ENCODE data around the gene MEAK7.
"Not testable (repeated sequence)": the region's sequence is repeated elsewhere in the genome, so short reads cannot be mapped to it uniquely, and the experiment has no call there.

Gene MEAK7

DNA sequence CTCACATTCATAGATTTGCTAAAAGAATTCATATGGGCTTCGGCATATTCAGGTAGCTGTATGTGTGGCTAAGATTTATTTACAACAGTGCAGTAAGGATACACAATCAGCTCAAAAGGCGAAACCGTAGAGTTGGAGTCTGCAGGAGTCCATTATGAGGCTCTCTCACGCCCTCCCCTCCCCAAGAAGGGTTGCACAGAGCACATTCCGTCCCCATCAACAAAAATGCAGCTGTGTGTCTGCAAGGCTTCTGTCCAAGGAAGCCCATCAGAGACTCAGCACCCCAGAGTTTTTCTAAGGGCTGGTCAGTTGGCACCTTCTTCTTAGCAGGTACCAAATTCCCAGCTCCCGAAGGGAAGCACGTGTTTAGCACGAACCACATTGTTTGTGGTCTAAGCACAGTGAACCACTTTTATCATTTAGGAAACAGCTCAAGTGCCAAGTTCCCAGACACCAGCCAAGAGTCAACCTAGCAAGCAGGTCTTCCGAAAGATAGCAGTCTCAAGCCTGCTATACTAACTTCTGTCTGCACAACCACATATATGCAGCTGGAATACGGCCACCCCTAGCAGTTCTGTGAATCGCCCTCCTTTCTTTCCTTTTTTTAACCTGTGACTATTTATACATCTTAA lies 28.5 kb upstream of the MEAK7 start:
- DNase-seq = no peak

- DNase-seq = peak; percentile 21
These were observed 27.8 kb upstream of the MEAK7 start for GRCh38 chr16:84532291-84532724.

DNA sequence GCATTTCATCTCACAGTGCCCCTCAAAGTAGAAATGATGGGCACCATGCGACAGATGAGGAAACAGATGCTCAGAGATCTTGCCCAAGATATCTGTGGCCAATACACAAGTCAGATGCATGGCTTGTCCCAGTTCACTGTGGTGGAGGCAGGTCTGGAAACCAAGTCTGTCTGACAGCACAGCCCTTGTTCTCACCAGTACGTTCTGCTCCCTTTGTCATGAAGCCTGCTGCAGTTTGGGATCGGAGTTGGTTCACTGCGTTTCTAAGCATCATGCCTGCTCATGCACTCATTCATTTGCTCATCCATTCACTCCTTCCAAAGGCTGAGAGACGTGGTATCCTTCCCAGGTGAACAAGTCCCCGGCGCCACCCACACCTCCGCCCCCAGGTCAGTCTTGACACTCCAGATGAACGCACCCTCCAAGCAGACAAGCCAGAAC lies 27.2 kb upstream of the MEAK7 start:
- DNase-seq = no peak

DNA sequence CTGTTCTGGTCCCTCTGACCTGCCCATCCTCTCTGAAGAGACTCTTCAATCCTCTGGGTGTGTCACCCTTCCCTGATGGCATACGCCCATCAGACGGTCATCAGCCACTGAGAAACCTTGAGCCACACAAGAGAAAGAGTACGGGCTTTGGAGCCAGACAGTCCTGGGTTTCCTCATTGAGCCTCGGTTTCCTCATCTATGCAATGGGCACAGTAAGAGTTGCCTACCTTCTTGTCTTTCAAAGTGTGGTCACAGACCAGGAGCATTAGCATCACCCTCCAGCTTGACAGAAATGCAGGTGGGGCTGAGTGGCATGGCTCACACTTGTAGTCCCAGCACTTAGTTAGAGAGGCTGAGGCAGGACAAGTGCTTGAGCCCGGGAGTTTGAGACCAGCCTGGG lies 26.1 kb upstream of the MEAK7 start:
- DNase-seq = no peak

DNA sequence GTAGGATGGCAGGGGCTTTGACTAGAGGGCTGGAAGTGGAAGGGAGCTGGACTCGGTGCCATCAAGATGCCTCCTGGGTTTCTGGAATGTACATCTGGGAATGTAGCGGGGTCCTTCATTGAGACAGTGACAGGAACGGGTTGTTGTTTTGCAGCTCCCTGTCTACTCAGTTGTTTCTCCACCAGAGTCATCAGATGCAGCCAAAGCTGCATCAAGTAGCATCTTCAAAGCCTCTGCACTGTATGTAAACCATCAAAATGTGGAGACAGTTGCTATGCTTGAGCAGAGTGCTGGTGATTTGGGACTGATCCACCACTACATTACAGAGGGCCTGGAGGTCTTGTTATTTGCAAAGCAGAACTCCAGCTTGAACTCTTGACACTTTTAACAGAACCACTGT lies 25.1 kb upstream of the MEAK7 start:
- DNase-seq = no peak

DNA sequence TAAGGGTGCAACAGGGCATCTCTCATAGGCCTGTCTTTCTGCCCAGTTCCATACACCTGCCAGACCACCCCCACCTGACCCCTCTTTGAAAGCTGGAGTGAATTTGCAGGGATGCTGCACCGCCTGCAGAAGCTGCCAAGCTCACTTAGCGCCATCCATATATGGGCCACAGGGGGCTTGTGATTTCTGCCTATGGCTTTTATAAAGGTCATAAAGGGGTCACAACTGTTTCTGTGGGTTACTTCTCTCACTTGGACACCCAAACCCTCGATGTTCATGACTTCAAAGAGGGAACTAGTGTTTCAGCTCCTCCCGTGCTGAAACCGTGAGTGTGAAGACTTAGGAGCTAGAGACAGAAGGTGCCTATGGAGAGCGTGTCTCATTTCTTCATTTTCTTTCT lies 23.9 kb upstream of the MEAK7 start:
- no peak for DNase-seq

- DNase-seq = no peak
These were observed 23.2 kb upstream of the MEAK7 start for GRCh38 chr16:84527532-84528269.

- no peak for DNase-seq
These were observed 22.5 kb upstream of the MEAK7 start for GRCh38 chr16:84526794-84527531.

- not testable (repeated sequence) for DNase-seq
These were observed 20.6 kb upstream of the MEAK7 start for GRCh38 chr16:84524941-84525581.

DNA sequence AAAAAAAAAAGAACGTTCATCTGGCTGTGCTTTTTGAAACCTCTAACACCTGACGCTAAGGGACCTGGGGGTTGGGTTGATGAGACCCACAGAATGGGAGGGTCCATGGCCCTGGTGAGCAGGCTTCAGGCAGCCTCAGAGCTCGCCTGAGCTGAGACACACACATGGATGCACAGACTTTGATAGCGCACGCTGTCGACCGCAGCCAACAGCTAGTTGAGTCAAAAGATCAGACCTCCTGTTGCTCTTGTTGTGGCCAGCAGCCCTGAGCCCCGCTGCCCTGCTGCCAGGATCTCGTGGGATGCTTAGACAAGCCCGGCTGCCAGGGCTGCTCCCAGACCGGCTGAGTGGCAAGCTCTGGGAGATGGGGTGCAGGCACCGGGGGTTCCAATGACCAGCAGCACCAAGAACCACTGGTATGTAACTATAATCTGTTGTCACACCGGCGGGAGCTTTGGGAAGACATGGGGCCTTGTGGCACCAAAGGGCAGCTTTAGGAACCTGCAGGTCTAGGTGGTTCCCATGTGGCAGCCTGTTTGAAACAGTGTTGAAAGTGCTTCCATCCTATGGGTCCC lies 20.0 kb upstream of the MEAK7 start:
- DNase-seq = no peak

- DNase-seq = no peak
These were observed 17.0 kb upstream of the MEAK7 start for GRCh38 chr16:84521497-84521770.

DNA sequence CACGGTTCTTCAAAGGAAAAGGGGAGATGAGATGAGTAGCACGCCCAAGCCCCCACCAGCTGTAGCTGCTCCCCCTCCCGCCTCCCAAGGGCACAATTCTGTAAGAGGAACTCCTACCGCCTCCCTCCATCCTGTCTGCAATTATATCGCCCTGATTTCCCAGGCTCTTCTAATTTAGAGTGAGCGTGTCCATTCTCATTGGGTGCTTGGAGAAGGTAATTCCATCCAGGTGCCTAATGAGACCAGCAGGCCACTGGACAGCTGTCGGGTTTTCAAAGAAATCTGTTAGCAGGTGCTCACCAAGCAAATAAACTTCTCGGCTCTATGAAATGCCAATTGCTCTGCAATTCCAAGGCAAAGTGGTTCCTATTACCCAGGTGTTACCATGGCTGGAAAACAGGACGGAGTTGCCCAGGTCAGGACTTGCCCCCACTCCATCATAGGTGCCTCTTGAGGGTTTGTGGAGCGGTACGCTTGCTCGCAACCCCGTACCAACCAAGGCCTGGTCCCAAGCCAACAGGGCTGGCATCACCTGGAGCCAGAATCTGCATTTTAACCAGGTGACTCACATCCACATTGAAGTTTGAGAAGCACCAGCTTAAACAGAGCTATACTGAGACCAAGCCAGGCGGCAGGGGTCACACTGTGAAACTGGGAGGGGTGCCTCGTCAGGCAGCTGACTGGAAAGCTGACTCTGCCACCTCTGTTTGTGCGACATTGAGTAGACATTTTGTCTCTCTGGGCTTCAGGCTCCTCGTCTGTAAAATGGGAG lies 16.5 kb upstream of the MEAK7 start:
- DNase-seq = no peak

DNA sequence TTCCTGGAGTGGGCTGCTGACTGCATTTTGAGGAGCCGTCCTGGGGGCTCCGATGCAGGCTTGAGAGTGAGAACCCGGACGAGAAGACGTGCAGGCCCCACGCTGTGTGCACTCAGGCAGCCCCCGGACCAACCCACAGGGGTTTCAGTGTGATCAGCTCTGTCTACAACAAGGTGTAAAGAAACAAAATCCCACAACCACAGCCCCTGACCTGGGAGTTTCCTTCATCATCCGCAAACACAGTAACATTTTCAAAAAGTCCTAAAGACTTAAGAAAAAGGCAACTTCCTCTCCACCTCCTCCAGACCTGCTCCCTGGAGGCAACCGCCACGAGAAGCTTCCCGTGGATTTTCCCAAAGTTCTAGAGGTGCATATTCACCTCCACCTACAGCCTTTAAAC lies 15.4 kb upstream of the MEAK7 start:
- no peak for DNase-seq

DNA sequence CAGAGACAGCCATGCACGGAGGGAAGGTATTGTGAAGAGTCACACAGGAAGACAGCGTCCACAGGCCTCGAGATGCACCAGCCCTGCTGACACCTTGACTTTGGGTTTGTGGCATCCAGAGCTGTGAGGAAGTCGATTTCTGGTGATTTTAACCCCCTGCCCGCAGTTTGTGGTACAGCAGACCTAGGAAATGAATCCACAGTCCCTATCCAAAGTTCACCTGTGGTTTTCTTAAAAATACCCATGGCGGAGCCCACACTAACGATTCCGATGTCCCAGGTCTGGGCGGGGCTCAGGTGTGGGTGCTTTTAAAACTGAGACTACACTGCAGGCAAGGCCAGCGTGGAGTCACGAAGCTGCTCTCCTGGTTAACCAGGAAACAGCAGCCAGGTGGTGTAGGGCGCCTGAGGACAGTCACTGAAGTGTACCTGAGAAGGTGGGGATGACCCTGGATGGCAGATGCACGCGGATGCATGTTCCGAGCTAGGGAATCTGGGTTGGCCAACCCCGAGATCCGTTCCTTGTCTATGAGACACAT lies 14.4 kb upstream of the MEAK7 start:
- DNase-seq = no peak

DNA sequence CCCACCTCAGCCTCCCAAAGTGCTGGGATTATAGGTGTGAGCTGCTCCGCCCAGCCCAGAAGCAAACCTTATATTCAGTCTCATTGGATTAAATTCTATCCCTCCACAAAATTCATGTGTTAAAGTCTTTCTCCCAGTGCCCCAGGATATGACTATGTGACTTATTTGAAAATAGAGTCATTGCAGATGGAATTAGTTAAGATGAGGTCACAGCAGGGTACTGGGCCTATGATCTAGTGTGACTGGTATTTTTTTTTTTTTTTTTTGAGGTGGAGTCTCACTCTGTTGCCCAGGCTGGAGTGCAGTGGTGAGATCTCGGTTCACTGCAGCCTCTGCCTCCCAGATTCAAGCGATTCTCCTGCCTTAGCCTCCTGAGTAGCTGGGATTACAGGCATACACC lies 13.8 kb upstream of the MEAK7 start:
- not testable (repeated sequence) for DNase-seq

GRCh38 chr16:84517366-84517765 lies 12.9 kb upstream of the MEAK7 start:
- no peak for DNase-seq

DNA sequence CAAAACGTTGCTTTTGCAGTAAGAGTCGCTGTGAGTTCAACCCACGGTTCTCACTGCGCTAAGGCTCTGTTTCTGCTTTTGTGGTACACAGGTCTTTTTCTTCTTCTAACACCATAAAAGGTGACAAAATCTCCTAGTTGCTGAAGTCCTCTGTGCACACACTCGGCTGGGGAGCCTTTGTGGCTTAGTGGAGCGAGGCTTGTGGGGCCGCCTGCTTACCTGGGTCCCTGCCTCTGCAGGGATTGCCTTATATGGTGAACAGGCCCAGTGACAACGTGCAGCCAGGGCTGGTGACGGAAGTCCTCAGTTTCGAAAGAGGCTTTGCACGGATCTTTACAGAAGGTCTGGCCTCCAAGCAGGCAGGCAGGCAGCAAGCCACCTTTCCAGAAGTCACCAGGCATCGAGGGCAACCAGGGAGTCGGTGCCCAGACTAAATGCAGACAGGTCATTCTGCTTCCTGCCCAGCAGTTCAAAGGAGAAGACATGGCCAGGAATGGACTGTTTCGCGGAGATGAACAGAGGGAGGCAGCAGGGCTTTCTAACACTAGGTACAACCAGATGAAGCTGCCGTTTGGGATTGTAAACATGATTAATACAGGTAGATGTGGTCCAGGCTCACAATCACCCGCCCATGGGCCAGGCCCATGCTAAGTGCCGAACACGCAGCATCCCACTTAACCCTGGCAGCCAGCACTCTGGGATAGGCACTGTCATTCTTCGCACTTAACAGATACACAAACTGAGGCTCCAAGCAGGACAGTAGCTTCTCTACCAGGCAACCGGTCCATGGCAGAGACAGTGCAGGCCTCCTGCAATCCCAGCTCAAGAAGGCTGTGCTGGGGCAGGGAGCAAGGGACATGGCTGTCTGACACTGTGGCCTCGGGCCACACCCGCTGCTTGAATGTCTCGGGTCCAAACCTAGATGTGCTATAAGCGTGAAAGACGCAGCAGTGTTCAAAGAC lies 10.7 kb upstream of the MEAK7 start:
- no peak for DNase-seq

DNA sequence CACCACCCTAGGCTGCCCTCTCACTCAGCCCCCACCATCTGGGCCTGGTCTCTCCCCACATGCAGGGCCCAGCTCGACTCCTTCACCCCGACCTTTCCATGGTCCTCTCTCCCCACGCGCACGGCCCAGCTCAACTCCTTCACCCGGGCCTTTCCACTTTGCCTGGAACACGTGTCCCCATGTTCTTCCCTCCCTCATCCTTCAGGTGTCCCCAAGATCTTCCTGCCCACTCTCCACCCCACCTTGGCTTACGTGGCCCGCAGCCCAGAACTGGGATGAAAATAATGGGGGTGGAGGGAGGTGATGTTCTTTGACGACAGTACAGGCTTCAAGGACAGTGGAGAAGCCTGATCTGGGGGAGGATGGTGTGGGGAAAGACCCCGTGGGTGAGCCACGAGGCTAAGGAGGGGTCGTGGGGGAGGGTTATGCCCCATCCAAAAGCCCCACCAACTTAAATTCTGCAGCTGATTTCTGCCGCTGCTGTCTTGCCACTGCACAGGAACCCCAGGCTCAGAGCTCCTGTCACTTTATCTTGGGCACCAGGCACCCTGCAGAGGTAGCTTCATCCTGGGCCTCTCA lies 9.9 kb upstream of the MEAK7 start:
- no peak for DNase-seq

DNA sequence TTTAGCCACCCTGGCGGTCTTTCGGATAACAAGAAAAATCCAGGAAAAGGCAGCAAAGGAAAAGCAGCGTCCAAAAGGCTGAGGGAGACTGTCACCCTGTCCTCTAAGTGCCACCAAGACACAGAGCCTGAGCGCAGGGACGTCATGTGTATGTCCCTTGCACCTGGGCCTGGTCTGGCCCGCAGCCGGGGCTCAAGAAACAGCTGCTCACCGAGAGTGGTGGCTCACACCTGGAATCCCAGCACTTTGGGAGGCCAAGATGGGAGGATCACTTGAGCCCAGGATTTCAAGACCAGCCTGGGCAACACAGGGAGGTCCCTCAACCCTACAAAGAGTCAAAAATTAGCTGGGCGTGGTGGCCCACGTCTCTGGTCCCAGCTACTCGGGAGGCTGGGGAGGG lies 9.2 kb upstream of the MEAK7 start:
- no peak for DNase-seq

GRCh38 chr16:84513123-84513522 lies 8.7 kb upstream of the MEAK7 start:
- DNase-seq = no peak

GRCh38 chr16:84511831-84512230 lies 7.4 kb upstream of the MEAK7 start:
- DNase-seq = no peak

Data from GOT3 (cell line).